NAMALWA (cell line): ENCODE data around the gene SPAG6.
A peak's percentile ranks its signal among the peaks of the same experiment; 100 is the strongest.

Experiments used
- DNase-seq: peaks from one replicate; pipeline ENCODE4 v3.0.0-alpha.2; 2015; ENCODE audit warnings: low spot score

SPAG6 gene

DNA sequence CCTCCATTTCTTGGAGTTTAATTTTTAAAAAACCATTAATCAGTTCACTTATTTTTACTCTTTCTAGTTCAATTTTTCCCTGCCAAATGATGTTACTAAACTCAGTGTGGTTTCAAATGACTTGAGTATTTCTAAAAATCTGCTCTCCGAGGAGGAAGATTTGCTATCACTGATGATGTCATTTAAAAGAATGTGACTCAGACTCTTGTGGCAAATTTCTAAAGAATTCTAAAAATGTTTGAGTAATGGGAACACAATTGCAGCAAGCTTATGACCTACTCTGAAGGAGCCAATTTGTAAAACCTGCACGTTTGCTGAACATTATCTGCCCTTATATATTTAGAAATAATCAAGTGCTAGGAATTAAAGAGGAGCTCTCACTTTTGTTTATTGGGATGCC, 88.6 kb downstream of the SPAG6 start:
- no peak for DNase-seq

DNA sequence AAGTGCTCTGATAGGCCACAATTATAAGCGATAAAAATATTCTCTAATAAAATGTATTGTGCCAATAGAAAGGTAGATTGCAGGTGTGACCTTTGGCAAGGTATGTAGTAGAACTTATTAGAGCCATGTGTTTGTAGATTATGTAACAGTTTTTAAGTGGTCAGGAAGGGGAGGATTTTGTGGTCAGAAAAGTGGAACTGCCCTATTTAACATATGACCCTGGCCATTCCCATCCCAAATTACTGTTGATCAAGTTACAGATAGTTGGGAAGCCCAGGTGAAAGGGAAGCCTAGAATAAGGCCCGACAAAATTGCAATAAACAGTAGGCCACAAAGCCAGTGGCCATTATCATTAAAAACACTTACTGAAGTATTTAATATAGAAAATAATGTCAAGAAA, 89.2 kb downstream of the SPAG6 start:
- no peak for DNase-seq

DNA sequence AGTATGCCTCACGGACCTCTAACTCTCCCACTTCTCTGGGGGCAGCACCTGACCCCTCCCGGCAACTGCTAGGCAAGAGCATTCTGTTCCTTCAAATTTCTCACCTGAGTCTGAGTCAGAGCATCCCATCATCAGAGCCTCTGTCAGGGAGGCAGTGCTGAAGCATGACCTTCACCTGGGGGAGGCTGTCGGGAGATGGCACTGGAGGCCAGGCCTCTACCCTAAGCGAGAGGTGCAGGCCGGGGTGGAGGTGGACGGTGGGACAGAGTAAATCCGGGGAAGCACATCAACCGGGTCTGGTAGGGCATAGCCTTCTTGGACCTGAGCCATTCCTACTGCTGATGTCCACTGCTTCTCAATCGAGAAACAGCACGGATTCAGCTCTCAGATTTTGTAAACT, 90.4 kb downstream of the SPAG6 start:
- DNase-seq = no peak

DNA sequence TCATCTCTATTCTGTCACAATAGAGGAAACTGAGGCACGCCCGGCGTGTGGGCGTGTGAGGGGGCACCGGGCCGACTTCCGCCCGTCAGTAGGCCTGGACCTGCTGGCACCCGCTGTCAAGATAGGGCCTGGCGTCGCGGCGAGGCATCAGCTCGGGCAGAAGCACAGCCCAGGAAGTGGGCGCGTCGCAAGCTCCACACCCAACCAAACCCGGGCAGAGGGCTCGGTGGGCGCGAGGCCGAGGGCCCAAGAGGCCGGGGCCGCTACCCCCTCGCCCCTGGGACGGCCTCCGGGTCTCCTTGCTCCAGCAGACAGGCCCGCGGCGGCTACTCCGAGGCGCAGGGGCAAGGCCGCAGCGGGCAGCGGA, 91.2 kb downstream of the SPAG6 start:
- no peak for DNase-seq

DNA sequence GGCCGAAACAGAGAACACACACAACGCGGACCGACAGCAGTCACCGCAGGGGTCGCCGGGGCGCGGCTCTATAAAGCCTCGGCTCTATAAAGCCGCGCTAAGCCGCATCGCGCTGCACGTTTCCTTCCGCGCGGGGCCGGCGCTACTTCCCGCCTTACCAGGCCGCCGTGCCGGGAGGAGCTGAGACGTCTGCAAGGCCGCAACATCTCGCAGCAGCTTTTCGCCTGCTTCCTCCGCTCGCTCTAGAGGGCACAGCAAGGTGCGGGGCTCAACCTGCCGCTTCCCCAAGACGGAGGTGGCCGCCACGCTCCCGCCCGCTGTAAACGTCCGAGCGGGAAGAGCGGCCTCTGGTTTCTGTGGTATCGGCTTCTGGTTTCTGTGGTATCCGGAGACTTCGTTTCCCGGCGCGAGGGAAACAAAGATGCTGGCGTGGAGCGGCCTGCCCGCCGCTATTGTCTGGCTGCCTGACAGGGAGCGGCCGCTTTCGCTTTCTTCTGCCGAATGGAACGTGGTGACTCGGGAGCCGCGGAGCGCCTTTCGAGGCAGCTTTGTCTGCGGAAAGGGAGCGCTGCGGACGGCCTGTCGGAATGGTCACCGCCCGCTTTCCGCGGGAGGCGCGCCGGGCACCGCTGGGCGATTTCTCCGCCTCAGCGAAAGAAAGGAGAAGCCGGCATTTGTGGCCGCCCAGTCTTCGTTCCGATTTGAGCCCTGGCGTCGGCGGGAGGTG, 91.8 kb downstream of the SPAG6 start:
- no peak for DNase-seq

DNA sequence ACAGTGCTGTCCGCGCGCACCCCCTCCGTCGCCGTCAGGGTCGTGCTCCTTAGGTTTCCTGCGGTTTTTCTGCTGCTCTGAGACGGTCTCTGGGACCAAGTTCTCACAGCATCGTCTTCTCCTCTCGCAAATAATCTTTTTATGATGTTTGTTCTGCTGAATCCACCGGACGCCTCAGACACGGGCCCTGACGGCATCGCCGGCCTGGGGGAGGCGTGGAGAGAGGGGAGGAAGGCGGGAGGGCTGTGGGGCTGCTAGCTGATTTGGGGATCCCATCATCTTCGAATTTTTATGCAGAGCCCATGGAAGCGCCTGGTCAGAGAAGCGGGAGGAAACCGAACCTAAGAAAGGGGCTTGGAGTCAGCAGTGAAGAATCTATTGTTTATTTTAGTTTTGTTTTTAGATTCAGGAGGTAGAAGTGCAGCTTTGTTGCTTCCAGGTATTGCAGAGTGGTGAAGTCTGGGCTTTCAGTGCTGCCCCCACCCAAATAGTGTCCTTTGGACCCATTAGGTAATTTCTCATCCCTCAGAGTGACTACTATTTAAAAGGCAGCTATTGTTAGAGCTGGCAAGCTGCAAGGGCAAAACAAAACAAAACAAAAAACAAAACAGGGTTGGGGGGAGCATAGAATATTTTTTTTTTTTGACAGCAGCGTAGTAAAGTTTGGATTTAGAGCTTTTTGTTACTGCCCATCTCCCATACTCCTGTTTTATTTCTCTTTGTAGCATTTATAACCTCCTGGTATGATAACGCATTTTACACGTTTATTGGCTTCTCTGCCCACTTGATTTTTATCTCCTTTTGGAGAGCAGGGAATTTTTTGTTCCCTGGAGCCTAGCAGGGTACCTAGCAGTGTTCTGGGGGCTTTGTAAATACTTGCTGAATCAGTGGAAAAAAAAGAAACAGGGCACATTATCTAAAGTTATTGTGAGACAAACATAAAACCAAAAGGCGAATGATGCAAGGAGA, 92.6 kb downstream of the SPAG6 start:
- no peak for DNase-seq

DNA sequence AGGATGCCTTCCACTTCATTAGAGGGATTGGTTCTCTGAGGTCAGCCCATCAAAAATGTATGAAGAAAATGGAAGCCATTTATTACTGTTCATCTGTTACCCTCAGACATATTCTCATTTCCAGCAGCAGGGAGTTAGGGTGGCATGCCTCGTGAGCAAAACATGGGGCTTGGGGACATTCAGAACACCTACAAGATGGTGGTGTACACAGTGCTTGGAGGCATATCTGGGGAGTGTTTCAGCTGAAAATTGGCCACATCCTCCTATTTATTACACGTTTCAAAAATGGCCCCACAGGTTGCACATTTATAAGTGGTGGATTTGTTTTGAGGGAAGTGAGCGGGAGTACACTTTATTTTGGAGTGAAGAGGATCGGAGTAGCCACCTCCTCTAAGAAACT, 93.4 kb downstream of the SPAG6 start:
- no peak for DNase-seq

DNA sequence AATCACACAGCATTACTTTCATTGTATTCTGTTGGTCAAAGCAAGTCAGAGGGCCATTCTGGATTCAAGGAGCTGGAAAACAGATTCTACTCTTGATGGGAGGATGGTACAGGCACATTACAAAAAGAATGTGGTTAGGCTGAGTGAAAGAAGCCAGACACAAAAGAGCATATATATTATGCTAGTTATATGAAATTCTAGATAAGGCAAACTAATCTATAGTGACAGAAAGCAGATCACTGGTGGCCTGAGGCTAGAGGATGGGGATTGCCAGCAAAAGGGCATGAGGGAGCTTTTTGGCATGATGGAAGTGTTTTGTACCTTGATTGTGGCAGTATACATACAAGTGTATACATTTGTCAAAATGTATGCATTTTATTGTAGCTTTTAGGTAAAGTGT, 96.8 kb downstream of the SPAG6 start:
- DNase-seq = no peak

DNA sequence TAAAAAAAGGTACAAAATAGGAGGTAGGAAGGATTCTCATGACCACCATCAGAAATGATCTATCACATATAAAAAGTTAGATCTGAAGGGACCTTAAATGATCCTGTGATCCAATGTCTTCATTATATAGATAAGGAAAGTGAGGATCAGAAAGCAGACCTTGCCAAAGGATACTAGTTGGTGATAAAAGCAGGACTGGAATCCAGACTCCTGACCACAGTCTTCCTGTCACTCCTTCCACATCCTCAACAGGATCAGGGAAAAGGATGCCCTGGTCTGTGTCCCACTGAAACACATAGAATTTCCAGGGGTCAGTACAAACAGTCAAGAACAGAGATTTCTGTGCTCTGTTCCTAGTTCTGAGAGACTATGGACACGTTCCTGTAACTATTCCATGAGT, 97.2 kb downstream of the SPAG6 start:
- no peak for DNase-seq

DNA sequence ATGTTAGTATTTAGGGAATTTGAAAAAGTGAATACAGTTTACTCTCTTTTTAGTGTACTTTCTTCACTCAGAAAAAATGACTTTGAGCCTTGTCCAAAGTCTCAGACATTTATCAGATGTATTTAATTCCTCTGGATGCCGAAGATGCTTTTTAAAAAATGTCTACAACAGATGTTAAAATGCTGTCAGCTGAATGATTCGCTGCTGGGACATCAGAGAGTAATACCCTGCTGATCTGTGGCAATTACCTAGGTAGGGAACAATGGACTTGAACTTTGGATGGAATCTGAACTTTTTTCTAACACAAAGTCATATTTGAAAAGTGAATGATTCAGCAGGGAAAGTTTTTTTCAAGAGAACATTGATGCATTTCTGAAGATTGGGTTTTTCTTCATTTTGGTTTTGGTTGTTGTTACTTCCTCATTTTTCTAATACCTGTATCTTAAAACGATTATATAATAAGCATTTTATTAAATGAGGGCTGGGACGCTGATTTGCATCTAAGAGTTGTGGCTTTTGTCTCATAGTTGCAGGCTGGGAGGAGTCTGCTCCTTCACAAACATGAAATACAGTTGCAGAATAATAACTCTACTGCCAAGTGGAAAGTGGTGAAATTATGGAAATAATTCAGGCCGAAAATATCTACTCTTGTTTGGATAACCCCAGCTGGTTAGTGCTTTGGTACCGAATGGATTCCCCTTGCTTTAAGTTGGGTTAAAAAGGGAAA, 98.0 kb downstream of the SPAG6 start:
- no peak for DNase-seq

DNA sequence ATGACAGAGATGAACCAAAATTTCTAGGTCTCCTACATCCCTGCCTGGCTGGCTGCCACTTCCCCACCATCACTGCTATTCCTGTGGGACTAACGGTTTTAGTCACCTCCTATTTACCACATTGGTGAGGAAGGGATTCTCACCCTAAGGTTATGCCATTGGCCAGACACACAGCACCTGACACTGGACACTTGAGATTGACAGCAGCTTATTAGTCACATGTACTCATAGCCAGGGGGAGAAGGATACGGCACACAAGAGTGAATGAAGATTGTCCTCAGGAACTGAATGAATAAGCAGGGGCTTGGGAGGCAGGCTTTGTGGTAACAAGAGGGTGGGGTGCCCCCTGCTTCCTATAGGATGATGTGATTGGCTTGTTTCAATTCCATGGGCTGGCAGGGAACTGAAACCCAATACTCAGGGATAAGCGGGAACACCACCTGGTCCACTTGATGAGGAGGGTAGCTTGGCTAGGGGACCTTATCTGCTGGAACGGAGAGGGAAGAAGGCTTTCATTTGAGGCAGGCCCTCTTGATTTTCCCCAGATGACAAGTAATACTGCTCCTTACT, 99.0 kb downstream of the SPAG6 start:
- DNase-seq = no peak

DNA sequence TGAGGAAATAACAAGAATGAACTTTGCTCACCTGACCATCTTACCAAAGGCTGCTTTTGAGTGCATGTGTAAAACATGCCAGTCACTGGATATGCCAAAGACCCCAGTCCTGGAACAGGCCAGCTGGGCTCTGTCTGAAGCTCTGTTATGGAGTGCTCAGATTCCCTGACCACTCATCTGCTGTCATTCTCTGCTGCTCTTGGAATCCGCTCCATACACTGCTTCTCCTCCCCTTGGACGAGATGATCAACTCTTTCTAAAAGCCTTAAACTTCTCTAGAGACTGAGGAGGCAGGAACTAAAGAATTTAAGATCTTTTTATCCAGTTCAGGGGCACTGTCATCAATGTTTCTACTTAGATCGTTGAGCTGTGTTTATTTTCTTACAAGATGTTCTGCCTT, 100.2 kb downstream of the SPAG6 start:
- DNase-seq = no peak

DNA sequence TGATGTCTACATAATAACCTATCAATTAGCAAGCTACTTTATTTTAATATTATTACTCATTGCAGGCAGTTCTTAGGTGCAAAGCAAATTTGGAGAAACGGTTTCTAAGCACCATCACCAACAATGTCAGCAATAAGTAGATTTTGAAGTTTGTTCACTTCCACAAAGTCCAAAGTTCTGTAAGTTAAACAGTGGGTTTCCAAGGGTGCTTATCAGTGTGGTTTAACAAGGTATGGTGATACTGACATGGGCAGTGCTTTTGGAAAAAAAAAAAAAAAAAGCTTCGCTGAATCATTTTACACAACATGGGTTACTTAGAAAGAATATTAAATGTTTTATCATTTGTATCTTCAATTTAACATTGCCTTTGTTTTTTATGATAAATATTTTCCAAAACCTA, 101.8 kb downstream of the SPAG6 start:
- DNase-seq = no peak

DNA sequence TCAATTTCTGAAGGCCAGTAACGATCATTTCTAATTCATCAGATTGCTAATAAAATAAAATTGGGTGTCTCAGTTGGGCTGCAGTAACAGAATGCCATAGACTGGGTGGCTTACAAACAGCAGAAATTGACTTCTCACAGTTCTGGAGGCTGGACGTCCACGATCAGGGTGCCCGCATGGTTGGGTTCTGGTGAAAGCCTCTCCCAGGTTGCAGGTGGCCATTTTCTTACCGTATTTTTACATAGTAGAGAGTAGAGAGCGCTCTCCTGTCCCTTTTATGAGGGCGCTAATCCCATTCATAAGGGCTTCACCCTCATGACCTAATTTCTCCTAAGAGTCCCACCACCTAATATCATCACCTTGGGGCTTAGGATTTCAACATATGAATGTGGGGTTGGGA, 106.0 kb downstream of the SPAG6 start:
- no peak for DNase-seq

DNA sequence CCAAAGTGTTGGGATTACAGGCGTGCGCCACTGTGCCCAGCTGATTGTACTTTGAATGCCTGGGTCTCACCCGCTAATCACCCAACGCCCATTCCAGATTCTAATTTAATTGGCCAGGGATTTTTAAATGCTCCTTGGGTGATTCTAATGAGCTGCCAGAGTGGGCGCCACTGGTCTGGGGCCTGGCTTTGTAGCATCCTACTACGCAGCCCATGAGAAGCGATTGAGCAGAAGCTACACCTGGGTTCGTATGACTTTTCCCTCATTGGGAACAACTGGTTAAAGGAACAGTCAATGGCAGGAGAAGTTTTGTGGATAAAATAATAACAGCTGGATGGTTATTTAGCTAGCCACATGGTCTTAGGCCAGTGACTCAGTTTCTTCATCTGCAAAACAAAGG, 108.0 kb downstream of the SPAG6 start:
- no peak for DNase-seq

DNA sequence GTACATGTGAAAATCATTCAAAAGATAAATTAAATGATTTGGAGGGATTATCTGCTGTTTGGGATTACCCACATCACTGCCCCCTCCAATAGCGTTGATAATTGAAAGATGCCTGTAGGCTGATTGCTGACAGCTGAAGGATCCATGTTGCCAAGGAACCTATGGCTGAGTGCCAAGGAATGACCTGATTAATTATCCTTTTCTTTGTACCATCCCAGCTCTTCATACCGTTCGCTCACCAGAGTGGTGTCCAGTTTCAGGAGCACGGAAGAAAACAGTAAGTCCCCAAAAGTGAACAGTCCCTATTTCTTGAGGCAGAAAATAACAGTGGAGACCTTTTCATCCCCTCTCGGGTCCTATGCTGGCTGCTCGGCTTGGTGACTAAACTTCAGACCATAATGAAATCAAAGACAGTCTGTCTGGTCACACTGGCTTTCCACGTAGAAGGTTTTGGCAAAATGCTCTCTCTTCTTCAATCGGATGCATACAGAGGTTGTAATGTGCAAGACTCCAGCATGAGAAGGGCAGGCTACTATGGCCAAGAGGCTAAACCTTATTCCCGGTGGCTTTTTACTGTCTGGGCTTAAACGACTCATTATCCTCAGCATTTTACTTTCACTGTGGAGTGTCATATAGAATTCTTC, 108.8 kb downstream of the SPAG6 start:
- DNase-seq = no peak

DNA sequence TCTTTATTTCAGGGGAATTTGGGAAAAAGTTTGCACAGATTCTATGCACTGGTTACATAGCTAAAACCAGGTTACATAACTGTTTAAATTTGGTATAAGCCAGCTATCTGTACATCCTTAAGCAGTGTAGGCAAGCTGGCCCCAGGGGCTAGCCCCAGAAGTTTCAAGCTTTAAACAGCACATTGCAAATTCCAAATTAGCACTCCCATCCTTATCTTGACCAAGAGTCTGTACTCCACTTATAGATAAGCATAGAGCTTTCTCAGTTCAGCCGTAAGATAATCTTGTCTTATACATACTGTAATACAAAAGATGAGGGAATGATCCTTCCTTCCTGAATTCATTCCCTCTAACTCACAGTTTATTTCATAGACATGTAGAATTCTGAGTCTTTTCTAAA, 109.3 kb downstream of the SPAG6 start:
- peak; percentile 9 for DNase-seq

DNA sequence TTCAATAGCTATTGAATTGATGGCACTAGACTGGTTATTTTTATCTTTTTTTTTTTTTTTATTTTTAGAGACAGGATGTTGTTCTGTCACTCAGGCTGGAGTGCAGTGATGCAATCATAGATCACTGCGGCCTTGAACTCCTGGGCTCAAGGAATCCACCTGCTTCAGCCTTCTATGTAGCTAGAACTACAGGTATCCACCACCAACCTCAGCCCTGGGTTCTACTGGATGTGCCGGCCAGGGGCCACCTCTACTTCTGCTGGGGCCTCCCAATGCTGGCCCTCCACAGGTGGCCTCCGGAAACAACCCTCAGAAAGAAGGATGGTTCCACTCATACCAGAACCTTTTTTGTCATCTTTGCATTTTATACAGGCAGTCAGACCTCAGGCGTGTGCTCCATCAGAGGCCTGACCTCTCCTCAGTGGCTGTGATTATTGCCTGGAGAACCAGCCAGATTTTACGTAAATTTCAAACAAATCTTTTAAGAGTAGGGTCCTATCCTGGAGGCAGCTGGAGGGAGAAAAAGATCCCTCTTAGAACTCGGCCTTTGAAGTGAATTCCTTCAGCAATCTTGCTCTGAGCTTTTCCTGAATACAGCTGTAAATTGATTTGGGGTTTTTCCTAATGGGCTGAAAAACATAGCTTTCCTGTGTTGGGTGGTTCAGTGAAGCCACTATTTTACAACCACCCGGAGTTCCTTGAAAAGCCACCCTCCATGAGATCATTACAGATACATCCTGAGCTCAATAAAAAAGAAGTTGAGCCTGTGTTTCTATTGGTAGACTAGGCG, 110.0 kb downstream of the SPAG6 start:
- peak; percentile 40 for DNase-seq

DNA sequence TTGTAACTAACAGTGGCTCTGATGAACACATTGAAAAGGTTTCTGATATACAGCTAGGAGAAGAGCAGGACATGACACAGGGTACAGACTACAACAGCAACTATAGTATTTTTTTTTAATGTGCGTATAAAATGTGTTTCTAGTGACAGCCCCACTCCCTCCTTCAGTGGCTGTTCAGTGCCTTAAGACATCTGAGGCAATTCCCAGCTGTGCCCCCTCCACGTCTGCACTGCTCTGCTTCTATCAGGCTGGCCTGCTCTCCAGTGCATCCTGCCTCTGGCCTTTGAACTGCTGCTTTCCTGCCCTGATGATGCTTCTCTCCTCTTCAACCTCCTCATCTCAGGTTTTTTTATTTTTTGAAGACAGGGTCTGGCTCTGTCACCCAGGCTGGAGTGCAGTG, 111.2 kb downstream of the SPAG6 start:
- DNase-seq = no peak

DNA sequence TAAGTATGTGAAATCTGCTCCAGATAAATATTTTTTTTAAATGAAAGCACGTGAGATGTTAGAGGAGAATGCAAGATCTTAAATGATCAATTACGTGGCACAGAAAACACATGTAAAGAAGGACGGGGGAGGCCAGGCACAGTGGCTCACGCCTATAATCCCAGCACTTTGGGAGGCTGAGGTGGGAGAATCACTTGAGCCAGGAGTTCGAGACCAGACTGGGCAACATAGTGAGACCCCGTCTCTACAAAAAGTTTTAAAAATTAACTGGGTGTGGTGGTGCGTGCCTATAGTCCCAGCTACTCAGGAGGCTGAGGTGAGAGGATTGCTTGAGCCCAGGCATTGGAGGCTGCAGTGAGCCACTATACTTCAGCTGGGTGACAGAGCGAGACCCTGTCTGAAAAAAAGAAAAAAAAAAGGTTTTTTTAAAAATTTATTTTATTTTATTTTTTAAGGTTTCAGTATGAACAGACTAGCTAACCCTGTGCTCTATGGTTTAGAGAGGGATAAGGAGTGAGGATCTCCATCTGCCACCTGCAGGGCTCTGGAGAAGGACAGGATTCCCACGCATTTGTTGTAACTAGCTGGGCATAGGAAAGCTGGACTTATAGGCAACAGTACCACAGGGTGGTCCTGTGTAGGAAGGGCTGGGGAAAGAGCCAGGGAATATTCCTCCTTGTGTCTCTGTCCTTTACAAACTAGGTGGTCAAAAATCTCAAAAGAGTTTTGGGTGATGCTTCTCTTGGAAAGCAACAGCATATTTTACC, 113.2 kb downstream of the SPAG6 start:
- DNase-seq = no peak
